HepG2 (cell line): ENCODE results near the gene ASTN2. TPM values are rescaled to one million over a fixed set of nuclear protein-coding genes. Genes with fewer than 3 reads are reported as not detected.

ENCODE experiments used
- ATAC-seq: fragments of 200-7000 bp; cut with Tn5 transposase; 3 replicates; pipeline ENCODE4 v1.9.1; 2020; ENCODE audit warnings: mild to moderate bottlenecking, moderate library complexity
- BruUV-seq: library from RNA; stranded (reverse); fragments of 400-500 nt; replicated peaks from 2 replicates; lab custom pipeline; 2021; lab: Mats Ljungman, UMichigan
- CTCF ChIA-PET: fragments of 300-600 bp; formaldehyde crosslinking; extraction: SDS; loops from one replicate; lab custom pipeline; 2021; ENCODE audit warnings: low total read pairs, inconsistent platforms, low intra/inter-chr PET ratio; lab: Yijun Ruan, JAX
- POLR2A ChIA-PET: fragments of 350-600 bp; sonication (Branson Sonifier 250); formaldehyde crosslinking; loops from one replicate; lab custom pipeline; 2020; ENCODE audit warnings: antibody characterized with exemption, inconsistent platforms; lab: Yijun Ruan, JAX
- DNase-seq: peaks from one replicate; pipeline ENCODE4 v3.0.0-alpha.2; 2015; ENCODE audit warnings: low spot score
- FAIRE-seq: peaks from 3 replicates; lab custom pipeline; 2011; peaks lifted over from hg19 to GRCh38; lab: Jason Lieb, UNC
- H2AFZ ChIP-seq: one replicate; pipeline ENCODE4 v1.6.1; 2011; ENCODE audit warnings: low read length, inconsistent platforms
- H3K27ac ChIP-seq: fragments of 300-600 bp; 3 replicates; pipeline ENCODE4 v1.8.0; 2011; ENCODE audit warnings: mixed run types, mild to moderate bottlenecking, mixed read lengths, low read length, inconsistent platforms; ENCODE audit not compliant: insufficient read depth; ENCODE audit errors: extremely low read length
- H3K27me3 ChIP-seq, 2 experiments: fragments of 200-600 bp in 1 of 2; 2 replicates in 1 of 2; 3 replicates in 1 of 2; pipeline versions ENCODE4 v1.6.0 to v1.8.0; 2011; ENCODE audit warnings: low read length in 2 of 2, mild to moderate bottlenecking in 2 of 2, moderate library complexity in 2 of 2, inconsistent platforms in 1 of 2; ENCODE audit not compliant: insufficient read depth in 2 of 2, control insufficient read depth in 1 of 2
- H3K36me3 ChIP-seq, 2 experiments: fragments of 200-600 bp in 1 of 2; replicated peaks in 1 of 2; 2 replicates in 1 of 2; 3 replicates in 1 of 2; pipeline versions ENCODE4 v1.5.1 to v1.8.0; 2011; ENCODE audit warnings: low read length in 2 of 2, inconsistent platforms in 1 of 2; ENCODE audit not compliant: insufficient read depth in 2 of 2, control insufficient read depth in 1 of 2
- H3K4me1 ChIP-seq: 2 replicates; pipeline ENCODE4 v1.5.1; 2012; ENCODE audit warnings: low read length, inconsistent platforms; ENCODE audit not compliant: insufficient read depth
- H3K4me2 ChIP-seq: 2 replicates; pipeline ENCODE4 v1.6.0; 2011; ENCODE audit warnings: low read depth, low read length, inconsistent platforms
- H3K4me3 ChIP-seq, 3 experiments: fragments of 200-600 bp in 1 of 3; sonication (generic), shearing (Covaris generic) in 1 of 3; replicated peaks in 1 of 3; 2 replicates each; pipeline ENCODE4 v1.5.1; 2011 to 2016; ENCODE audit warnings: low read length in 3 of 3, inconsistent platforms in 2 of 3, low read depth in 2 of 3, mild to moderate bottlenecking in 2 of 3, control low read depth in 1 of 3, mixed read lengths in 1 of 3; ENCODE audit not compliant: insufficient read depth in 1 of 3
- H3K79me2 ChIP-seq: one replicate; pipeline ENCODE4 v1.6.1; 2011; ENCODE audit warnings: low read length, inconsistent platforms; ENCODE audit not compliant: insufficient read depth
- H3K9ac ChIP-seq: 2 replicates; pipeline ENCODE4 v1.6.0; 2011; ENCODE audit warnings: mild to moderate bottlenecking, low read depth, low read length, inconsistent platforms; ENCODE audit not compliant: insufficient read depth
- H3K9me3 ChIP-seq: 2 replicates; pipeline ENCODE4 v1.5.1; 2012; ENCODE audit warnings: mild to moderate bottlenecking, low read length
- H4K20me1 ChIP-seq: 2 replicates; pipeline ENCODE4 v1.6.0; 2011; ENCODE audit warnings: inconsistent platforms, mild to moderate bottlenecking, low read length, moderate library complexity; ENCODE audit not compliant: insufficient read depth
- CEBPB ChIP-seq: IDR thresholded peaks from 2 replicates; pipeline ENCODE4 v1.6.1; 2011; ENCODE audit warnings: low read depth, low read length, improper control_type of control experiment, borderline replicate concordance
- ELF3 ChIP-seq: IDR thresholded peaks from 2 replicates; pipeline ENCODE4 v1.6.1; 2016; ENCODE audit warnings: missing genetic modification reagents, missing compliant biosample characterization
- HDAC1 ChIP-seq: sonication (generic); formaldehyde crosslinking; IDR thresholded peaks from 2 replicates; pipeline ENCODE4 v1.5.1; 2020; ENCODE audit warnings: mild to moderate bottlenecking, missing genetic modification reagents
- HNF4A ChIP-seq: sonication (generic); formaldehyde crosslinking; IDR thresholded peaks from 2 replicates; pipeline ENCODE4 v1.4.0; 2020; ENCODE audit warnings: missing genetic modification reagents
- HNRNPK ChIP-seq: fragments of 200-400 bp; formaldehyde crosslinking; IDR thresholded peaks from 2 replicates; pipeline ENCODE4 v1.6.1; 2018; ENCODE audit warnings: low read length, low read depth, moderate library complexity, mild to moderate bottlenecking; ENCODE audit not compliant: poor library complexity, severe bottlenecking
- IRF2 ChIP-seq: IDR thresholded peaks from 2 replicates; pipeline ENCODE4 v1.6.1; 2018; ENCODE audit warnings: missing genetic modification reagents, missing compliant biosample characterization
- MAFG ChIP-seq: sonication (generic); formaldehyde crosslinking; IDR thresholded peaks from 2 replicates; pipeline ENCODE4 v1.5.1; 2020; ENCODE audit warnings: mild to moderate bottlenecking, missing genetic modification reagents
- NFRKB ChIP-seq: fragments of 450-650 bp; IDR thresholded peaks from 2 replicates; pipeline ENCODE4 v1.6.1; 2017
- SP140L ChIP-seq: sonication (generic); formaldehyde crosslinking; IDR thresholded peaks from 2 replicates; pipeline ENCODE4 v1.4.0; 2020; ENCODE audit warnings: missing genetic modification reagents, borderline replicate concordance
- SP2 ChIP-seq: sonication (generic); formaldehyde crosslinking; IDR thresholded peaks from 2 replicates; pipeline ENCODE4 v1.5.1; 2020; ENCODE audit warnings: mild to moderate bottlenecking, missing genetic modification reagents
- ZFP41 ChIP-seq: sonication (generic); formaldehyde crosslinking; IDR thresholded peaks from 2 replicates; pipeline ENCODE4 v1.4.0; 2020; ENCODE audit warnings: mild to moderate bottlenecking, missing genetic modification reagents, borderline replicate concordance
- ZNF296 ChIP-seq: sonication (generic); formaldehyde crosslinking; conservative IDR thresholded peaks from 2 replicates; pipeline ENCODE4 v1.5.0; 2020; ENCODE audit warnings: mild to moderate bottlenecking, missing genetic modification reagents
- ZNF777 ChIP-seq: sonication (generic); formaldehyde crosslinking; IDR thresholded peaks from 2 replicates; pipeline ENCODE4 v1.4.0; 2020; ENCODE audit warnings: missing genetic modification reagents
- WGBS: methylation state at CpG from one replicate; pipeline ENCODE4 v1.1.6; 2017; ENCODE audit warnings: low lambda C conversion rate; 5-methylcytosine and 5-hydroxymethylcytosine counted together
- in situ Hi-C: cut with HindIII; loops from 2 replicates; pipeline ENCODE4 v1.10.0; 2017; ENCODE audit warnings: low pct_unique_long_range_greater_than_20kb; ENCODE audit not compliant: extremely low pct_ligation_motif_present
- intact Hi-C: fragments of 100-400 bp; cut with micrococcal nuclease; formaldehyde crosslinking; loops from one replicate; pipeline ENCODE4 v1.10.0; 2022; ENCODE audit not compliant: unreplicated experiment
- polyA plus RNA-seq, 8 experiments: library from polyadenylated mRNA; depleted of rRNA in 3 of 8; stranded (reverse) in 7 of 8; unstranded in 1 of 8; fragments of >200 nt; fragmentation: Illumina TruSeq in 4 of 8; extraction: Trizol in 4 of 8; gene quantifications; 2 replicates each; pipeline versions ENCODE4 v1.2.1 to v1.2.3, GENCODE V29; 2011 to 2016; ENCODE audit warnings: low read depth in 4 of 8, missing spikeins in 1 of 8, mixed read lengths in 1 of 8; ENCODE audit not compliant: insufficient read depth in 1 of 8
- total RNA-seq, 5 experiments: library from RNA; depleted of rRNA; stranded (reverse); fragments of >200 nt; fragmentation: Illumina TruSeq; extraction: Trizol; gene quantifications; 2 replicates each; pipeline ENCODE4 v1.2.3, GENCODE V29; 2016; ENCODE audit warnings: low read depth in 1 of 5
- TF ChIP-seq, protein P1 (sequence below): sonication (generic); formaldehyde crosslinking; IDR thresholded peaks from 2 replicates; pipeline ENCODE4 v1.8.1; 2023; ENCODE audit warnings: missing genetic modification reagents, mild to moderate bottlenecking, borderline replicate concordance
- TF ChIP-seq, protein P2 (sequence below): sonication (generic); formaldehyde crosslinking; IDR thresholded peaks from 2 replicates; pipeline ENCODE4 v1.4.0; 2020; ENCODE audit warnings: missing genetic modification reagents

The ASTN2 gene
- total and polyA plus RNA-seq, 2 of the 13 experiments (the other 11 are each of a cell fraction or from before 2014, with no cell fraction given), result 5.2 to 13.5 TPM

DNA sequence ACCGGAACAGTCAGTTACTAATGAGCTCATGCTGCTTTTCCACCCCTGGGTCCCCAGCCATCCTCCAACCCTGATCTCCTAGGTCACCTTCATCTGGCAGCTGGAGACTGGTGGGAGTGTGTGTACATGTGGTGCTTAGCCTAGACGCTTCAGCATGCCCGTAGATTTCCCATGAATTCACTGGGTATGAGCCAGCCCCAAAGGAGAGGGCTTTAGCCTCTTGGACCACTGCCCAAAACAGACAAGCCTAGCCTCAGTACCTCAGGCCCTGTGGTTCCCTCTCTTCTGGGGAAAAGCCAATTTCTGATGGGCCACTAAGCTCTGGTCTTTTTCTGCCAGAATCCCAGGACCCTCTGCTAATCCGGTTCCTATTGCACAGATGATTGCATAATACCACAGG, 48.0 kb upstream of the ASTN2 start:
- Histone ChIP-seq H3K9ac (no peak overlapping the region), H3K79me2 (no peaks in the 10 kb centered on the region), H2AFZ (no peak overlapping the region), H3K9me3 (no peaks in the 10 kb centered on the region), H3K4me1 (no peaks in the 10 kb centered on the region), H3K27ac (no peak overlapping the region), H3K4me2 (no peak overlapping the region), H3K27me3 (no peaks in the 10 kb centered on the region), H3K36me3 (no peaks in the 10 kb centered on the region), H3K4me3 (no peak overlapping the region), H4K20me1 (no peaks in the 10 kb centered on the region)
- TF ChIP-seq CEBPB, result peak; percentile 50
- TF ChIP-seq, protein P1, sequence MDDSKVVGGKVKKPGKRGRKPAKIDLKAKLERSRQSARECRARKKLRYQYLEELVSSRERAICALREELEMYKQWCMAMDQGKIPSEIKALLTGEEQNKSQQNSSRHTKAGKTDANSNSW (CRISPR knock-in tag), result no peak
- CTCF ChIA-PET, result no interaction called here
- POLR2A ChIA-PET, result no interaction called here
- 17% methylated on average over 3 of the region's 4 CpGs for WGBS
- in situ Hi-C loops (no loop called here), intact Hi-C loops (no loop called here)
- ATAC-seq, result no peak
- FAIRE-seq, result no peak
- BruUV-seq, result no TSS peak
- DNase-seq, result no peak

DNA sequence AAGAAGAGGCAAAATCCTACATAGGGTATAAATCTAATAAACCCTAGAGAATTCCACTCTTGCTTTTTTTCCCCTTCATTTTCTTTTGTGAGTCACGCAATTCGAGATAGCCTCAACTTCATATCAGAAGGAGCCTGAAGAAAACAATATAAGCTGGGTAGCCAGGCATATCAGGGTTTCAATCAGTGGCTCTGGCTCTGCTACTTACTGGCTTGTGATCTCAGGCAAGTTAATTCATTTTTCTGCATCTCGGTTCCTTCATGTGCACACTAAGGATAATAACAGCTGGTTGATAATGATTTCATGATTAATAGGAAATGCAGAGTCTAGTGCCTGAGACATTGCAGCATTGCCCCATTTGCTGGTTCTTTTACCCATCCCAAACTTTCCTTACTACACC, 46.5 kb upstream of the ASTN2 start:
- ChIA-PET CTCF (no interaction called here), POLR2A (no interaction called here)
- no peak for ATAC-seq
- Histone ChIP-seq H3K4me2 (no peak overlapping the region), H3K79me2 (no peaks in the 10 kb centered on the region), H3K27me3 (no peaks in the 10 kb centered on the region), H3K27ac (no peak overlapping the region), H3K4me3 (no peak overlapping the region), H2AFZ (no peak overlapping the region), H3K9ac (no peak overlapping the region), H4K20me1 (no peaks in the 10 kb centered on the region), H3K4me1 (no peaks in the 10 kb centered on the region), H3K9me3 (no peaks in the 10 kb centered on the region), H3K36me3 (no peaks in the 10 kb centered on the region)
- in situ Hi-C loops (no loop called here), intact Hi-C loops (no loop called here)
- no peak for DNase-seq
- no peak for FAIRE-seq
- 13% methylated on average over 3 of the region's 3 CpGs for WGBS
- BruUV-seq, result no TSS peak
- TF ChIP-seq ZNF777 (CRISPR knock-in tag) (no peak), HDAC1 (CRISPR knock-in tag) (no peak), HNRNPK (no peak), ELF3 (no peak), IRF2 (CRISPR knock-in tag) (no peak), ZFP41 (CRISPR knock-in tag) (no peak), NFRKB (no peak), HNF4A (CRISPR knock-in tag) (no peak), ZNF296 (CRISPR knock-in tag) (no peak), SP2 (CRISPR knock-in tag) (no peak), MAFG (CRISPR knock-in tag) (no peak), SP140L (CRISPR knock-in tag) (no peak)
- TF ChIP-seq, protein P2, sequence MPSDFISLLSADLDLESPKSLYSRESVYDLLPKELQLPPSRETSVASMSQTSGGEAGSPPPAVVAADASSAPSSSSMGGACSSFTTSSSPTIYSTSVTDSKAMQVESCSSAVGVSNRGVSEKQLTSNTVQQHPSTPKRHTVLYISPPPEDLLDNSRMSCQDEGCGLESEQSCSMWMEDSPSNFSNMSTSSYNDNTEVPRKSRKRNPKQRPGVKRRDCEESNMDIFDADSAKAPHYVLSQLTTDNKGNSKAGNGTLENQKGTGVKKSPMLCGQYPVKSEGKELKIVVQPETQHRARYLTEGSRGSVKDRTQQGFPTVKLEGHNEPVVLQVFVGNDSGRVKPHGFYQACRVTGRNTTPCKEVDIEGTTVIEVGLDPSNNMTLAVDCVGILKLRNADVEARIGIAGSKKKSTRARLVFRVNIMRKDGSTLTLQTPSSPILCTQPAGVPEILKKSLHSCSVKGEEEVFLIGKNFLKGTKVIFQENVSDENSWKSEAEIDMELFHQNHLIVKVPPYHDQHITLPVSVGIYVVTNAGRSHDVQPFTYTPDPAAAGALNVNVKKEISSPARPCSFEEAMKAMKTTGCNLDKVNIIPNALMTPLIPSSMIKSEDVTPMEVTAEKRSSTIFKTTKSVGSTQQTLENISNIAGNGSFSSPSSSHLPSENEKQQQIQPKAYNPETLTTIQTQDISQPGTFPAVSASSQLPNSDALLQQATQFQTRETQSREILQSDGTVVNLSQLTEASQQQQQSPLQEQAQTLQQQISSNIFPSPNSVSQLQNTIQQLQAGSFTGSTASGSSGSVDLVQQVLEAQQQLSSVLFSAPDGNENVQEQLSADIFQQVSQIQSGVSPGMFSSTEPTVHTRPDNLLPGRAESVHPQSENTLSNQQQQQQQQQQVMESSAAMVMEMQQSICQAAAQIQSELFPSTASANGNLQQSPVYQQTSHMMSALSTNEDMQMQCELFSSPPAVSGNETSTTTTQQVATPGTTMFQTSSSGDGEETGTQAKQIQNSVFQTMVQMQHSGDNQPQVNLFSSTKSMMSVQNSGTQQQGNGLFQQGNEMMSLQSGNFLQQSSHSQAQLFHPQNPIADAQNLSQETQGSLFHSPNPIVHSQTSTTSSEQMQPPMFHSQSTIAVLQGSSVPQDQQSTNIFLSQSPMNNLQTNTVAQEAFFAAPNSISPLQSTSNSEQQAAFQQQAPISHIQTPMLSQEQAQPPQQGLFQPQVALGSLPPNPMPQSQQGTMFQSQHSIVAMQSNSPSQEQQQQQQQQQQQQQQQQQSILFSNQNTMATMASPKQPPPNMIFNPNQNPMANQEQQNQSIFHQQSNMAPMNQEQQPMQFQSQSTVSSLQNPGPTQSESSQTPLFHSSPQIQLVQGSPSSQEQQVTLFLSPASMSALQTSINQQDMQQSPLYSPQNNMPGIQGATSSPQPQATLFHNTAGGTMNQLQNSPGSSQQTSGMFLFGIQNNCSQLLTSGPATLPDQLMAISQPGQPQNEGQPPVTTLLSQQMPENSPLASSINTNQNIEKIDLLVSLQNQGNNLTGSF (CRISPR knock-in tag), result no peak
